Cardiac fibroblast (primary cell): ENCODE results near the gene PAFAH1B1.

Experiments
- DNase-seq, 2 donors: peaks; one replicate each; pipeline versions ENCODE4 v3.0.0 to v3.0.0-alpha.2; 2010; ENCODE audit warnings: low read depth in 2 of 2
- H3K4me3 ChIP-seq, 2 donors: replicated peaks in 1 of 2; 1 replicate in 1 of 2; 2 replicates in 1 of 2; pipeline ENCODE4 v1.5.1; 2011; ENCODE audit warnings: low read depth in 2 of 2, low read length in 2 of 2, mild to moderate bottlenecking in 2 of 2, moderate library complexity in 1 of 2
- CTCF ChIP-seq: IDR thresholded peaks from one replicate; pipeline ENCODE4 v1.5.1; 2011; ENCODE audit warnings: low read depth, mild to moderate bottlenecking, low read length, inconsistent platforms

PAFAH1B1 gene

GRCh38 chr17:2560658-2561057, 32.8 kb upstream of the PAFAH1B1 start:
- no peak overlapping the region for H3K4me3 ChIP-seq
- no peak for TF ChIP-seq CTCF
- DNase-seq: peak; percentile 10 to 94

- H3K4me3 ChIP-seq: no peak overlapping the region
These were observed 31.1 kb upstream of the PAFAH1B1 start for GRCh38 chr17:2562162-2562858.

DNA sequence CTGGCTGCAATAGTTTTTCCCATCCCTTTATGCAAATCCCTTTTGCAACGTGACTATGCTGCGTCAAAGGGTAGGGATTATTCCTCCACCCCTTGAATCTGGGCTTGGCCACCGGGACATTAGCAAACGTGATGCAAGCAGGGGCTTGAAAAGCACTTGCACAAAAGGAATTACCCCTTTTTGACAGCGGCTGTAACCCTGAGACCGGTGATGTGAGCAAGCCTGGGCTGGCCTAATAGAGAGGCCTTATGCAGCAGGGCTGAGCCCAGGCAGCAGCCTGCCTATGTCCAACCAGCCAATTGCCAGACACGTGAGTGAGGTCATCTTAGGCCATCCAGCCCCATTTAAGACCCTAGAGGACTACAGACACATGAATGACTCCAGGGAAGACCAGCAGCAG, 30.4 kb upstream of the PAFAH1B1 start:
- H3K4me3 ChIP-seq: no peak overlapping the region
- DNase-seq: no peak
- no peak for TF ChIP-seq CTCF

More at GRCh38 chr17:2562162-2562858, 31.1 kb upstream of the PAFAH1B1 start:
- no peak for TF ChIP-seq CTCF
- no peak for DNase-seq

DNA sequence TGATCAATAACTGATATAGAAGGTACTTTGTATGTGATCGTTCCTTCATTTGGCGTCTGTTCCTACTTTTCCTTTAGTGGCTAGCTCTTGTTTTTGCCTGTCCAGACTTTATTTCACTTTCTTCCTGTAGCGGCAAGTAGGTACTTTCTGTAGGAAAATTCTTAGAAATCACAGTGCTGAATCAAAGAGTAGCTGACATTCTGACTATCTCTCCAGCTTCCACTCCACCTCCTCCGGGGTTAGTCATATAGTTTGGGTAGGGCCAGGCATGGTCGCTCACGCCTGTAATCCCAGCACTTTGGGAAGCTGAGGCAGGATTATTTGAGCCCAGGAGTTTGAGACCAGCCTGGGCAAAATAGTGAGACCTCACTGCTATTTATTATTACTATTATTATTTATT, 29.9 kb upstream of the PAFAH1B1 start:
- DNase-seq: no peak
- no peak for TF ChIP-seq CTCF
- H3K4me3 ChIP-seq: no peak overlapping the region

- peak; percentile 42 to 60 for DNase-seq
- no peak for TF ChIP-seq CTCF
- H3K4me3 ChIP-seq: no peak overlapping the region
These were observed 28.6 kb upstream of the PAFAH1B1 start for GRCh38 chr17:2564877-2565276.

DNA sequence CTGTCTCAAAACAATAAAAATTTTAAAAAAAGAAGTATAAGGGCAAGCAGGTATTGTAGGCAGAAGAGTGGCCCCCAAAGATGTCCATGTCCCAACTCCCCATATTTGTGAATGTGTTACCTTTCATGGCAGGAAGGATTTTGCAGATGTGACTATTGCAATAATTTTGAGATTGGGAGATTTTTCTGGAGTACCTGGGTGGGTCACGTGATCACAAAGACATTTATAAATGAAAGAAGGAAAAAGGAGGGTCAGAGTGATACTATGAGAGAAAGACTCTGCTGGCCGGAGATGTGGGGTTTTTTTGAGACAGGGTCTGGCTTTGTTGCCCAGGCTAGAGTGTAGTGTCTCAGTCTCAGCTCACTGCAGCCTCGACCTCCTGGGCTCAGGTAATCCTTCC, 27.4 kb upstream of the PAFAH1B1 start:
- no peak for TF ChIP-seq CTCF
- no peak for DNase-seq
- no peak overlapping the region for H3K4me3 ChIP-seq
